Stimulated activated CD4-positive, alpha-beta T cell treated with anti-CD3 and anti-CD28 coated beads, Interleukin-4, amount 100 ng/mL, for 1 hour (primary cell): Measurements from ENCODE around the gene TTF1.

Source experiments
- DNase-seq: peaks from one replicate; pipeline ENCODE4 v3.0.0-alpha.2; 2020

TTF1 gene, protein sequence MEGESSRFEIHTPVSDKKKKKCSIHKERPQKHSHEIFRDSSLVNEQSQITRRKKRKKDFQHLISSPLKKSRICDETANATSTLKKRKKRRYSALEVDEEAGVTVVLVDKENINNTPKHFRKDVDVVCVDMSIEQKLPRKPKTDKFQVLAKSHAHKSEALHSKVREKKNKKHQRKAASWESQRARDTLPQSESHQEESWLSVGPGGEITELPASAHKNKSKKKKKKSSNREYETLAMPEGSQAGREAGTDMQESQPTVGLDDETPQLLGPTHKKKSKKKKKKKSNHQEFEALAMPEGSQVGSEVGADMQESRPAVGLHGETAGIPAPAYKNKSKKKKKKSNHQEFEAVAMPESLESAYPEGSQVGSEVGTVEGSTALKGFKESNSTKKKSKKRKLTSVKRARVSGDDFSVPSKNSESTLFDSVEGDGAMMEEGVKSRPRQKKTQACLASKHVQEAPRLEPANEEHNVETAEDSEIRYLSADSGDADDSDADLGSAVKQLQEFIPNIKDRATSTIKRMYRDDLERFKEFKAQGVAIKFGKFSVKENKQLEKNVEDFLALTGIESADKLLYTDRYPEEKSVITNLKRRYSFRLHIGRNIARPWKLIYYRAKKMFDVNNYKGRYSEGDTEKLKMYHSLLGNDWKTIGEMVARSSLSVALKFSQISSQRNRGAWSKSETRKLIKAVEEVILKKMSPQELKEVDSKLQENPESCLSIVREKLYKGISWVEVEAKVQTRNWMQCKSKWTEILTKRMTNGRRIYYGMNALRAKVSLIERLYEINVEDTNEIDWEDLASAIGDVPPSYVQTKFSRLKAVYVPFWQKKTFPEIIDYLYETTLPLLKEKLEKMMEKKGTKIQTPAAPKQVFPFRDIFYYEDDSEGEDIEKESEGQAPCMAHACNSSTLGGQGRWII

DNA sequence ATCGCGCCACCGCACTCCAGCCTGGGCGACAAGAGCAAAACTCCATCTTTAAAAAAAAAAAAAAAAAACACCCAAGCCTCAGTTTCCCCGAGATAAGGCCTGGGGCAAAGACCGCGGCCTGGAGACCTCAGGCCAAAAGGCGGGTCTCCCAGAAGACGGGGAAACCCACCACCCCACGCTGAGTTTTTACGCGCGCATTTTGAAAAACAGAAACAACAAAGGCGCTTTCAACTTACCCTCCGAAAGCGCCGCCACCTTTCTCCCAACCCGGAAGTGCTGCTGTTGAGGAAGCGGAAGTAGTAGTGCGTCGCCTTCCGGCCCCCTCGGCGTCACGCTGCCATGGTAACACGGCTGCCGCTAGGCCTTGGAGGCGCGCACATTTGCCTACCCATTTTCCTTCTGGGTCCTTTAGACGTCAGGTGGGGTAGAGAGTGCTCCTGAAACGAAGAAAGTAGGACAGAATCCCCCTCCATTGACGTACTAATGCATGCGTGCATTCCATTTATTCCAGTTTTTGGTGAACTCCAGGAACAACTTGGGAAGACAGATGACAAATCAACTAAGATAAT lies at the start of gene TTF1:
Gene TTF1 (minus strand): TSS at position 287 of the 569 bp plus-strand sequence. CDS start 4,019 bp downstream, outside the sequence.
- peak; percentile 94 for DNase-seq

DNA sequence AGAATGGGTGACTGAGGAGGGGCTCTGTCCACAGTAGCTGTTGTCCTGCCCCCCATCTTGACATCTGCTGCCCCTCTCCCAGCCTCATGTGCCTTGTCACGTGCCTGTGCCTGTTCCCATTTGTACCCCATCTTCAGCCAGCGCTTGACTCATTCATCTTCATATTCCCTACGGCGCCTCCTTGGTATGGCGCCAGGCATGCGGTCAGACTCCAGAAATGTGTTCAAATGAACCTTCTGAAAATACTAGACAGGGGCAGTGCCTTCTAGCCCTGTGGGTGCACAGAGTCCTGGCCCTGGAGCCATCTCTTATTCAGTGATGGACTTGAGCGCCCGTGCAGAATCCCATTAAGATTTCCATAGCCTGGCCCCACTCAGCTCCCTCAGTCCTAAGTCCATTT lies 49.6 kb upstream of the TTF1 start:
- DNase-seq: no peak

DNA sequence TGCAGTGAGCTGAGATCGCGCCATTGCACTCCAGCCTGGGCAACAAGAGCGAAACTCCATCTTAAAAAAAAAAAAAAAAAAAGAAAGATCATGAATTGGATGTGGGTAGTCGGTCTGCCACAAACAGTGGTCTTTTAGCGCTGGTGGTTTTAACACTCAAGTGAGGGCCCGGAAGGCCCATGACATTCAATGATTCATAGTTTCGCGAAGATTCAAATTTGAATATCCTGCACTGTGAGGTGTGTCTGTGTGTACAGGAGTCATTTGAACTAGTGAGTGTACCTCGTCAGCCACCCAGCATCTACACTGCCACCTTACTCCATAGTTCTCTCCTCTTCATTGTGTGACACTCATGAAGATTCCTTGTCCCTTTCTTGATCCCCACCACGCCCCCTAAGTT lies 44.6 kb upstream of the TTF1 start:
- DNase-seq: no peak

DNA sequence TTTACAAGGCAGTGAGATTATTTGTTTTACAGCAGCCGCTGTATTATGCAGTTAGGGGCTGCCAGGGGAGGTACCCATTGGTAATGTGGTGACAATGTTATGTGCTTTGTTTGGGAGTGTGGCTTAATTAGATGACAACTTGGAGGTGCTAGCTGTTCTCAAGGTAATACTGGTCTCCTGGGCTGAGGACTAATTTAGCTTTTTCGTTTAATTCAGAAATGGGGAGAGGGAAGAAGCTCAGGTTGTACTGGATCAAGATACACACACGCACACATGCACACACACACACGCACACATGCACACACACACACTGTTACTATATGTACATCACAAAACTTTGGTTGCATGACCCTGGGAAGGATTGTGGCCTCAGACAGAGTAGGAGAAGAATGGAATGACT lies 41.3 kb upstream of the TTF1 start:
- DNase-seq: no peak

DNA sequence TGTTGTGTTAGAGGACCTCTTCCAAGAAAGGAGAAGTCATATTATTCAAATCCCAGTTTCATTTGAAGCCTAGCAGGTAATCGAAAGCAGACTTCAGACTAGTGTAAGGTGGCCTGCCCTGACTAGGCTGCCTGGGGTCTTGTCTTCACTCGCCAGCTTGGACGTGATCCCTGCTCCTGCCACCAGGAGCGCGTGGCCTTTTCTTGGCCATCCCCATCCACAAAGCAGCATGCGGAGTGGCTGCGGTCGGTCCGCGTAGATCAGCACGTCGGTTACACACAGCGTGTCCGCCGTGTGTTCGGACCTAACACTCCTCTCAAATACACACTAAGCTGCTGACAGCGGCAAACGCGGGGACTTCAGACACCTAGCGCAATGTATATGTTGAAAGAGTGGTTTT lies 40.7 kb upstream of the TTF1 start:
- no peak for DNase-seq

DNA sequence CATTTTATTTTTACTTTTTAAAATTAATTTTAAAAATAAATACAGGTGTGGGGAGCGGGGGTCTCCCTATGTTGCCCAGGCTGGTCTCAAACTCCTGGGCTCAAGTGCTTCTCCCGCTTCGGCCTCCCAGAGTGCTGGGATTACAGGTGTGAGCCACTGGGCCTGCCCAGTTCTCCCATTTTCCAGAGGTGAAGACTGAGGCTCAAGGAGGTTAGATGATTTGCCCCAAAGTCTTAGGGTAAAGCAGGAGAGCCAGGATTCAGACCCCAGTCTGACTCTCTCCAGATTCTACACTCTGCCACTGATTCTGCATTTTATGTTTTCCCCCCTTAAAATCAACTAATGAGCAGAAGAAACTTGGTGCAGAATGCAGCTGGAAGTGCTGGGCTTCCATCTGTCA lies 40.2 kb upstream of the TTF1 start:
- DNase-seq: no peak

DNA sequence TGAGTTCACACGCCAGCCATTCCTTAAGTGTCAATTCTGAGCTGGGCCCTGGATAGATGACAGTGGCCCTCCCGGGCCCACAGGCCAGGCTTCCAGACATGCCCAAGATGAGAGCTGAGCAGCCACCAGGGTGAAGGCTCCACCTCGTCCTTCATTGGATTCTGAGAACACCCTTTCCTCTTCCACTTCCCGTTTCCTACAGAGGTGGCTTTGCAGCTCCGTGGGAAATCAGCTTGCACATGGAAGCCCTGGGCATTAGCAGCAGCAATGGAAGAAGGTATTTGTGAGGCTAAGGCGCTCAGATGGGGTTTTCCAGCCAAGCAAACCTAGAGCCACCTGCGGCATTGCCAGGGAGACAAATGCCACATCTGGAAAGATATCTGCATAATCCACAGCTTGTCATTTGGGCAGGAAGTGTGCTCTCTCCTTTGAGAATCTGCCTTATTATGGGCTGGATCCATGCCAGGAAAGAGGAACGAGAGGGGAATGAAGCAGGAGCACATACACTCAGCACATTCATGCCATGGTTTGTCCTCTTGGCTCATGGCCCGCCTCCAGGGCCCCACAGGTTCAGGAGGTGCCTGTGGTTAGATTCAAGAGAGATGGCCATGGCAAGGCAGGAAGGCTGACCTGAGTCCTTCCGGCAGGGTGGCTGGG lies 37.4 kb upstream of the TTF1 start:
- no peak for DNase-seq

DNA sequence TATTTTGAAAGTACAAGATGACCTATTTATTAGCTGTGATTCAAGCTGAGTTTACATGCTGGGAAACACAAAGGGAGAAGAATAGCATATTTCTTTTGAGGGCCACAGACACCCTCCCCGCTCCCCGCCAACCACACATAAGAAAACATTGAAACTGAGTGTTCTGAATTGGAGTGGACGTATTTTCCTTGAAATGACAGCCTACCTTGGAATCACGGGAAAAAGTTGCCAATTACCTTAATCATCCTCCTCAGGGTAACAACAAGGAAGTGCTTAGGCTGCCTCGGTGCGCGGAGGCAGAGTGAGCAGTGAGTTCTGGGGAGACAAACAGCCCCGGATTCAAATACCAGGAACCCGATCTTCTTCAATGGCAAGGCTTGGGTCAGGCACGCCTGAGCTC lies 34.8 kb upstream of the TTF1 start:
- no peak for DNase-seq

DNA sequence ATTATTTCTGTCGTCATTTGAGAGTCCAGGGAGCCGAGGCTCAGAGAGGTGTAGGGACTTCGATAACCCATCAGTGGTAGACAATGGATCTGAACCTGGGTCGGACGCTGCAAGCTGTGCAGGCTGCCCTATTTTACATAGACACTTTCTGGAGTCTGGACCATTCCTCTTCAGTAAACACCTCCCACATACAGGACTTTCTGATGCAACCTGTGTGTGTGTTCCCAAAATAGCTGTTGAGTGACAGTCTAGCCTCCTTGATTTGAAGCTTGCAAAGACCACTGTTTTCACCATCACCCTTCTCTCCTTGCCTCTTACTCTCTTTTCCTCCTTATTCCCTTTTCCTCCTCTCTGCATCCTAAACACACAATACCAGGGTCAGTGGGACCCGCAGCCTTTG lies 34.1 kb upstream of the TTF1 start:
- no peak for DNase-seq

DNA sequence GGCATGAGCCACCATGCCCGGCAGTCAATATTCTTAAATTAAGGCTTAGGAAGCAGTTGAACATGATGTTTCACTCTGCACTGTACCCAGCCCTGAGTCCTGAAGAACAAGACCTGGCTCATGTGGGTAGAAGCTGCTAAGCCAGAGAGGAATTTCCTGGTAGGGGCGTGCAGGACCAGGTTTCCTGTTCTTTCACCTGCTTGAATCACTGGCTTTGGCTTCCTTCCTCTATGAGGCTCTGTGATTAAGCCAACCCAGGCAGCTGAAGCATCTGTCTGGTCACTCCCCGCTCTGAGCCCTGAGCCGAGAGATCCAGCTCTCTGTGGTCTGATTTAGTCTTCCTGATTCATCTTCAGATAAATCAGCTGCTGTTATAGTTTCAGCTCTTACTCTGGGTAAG lies 32.5 kb upstream of the TTF1 start:
- DNase-seq: no peak

DNA sequence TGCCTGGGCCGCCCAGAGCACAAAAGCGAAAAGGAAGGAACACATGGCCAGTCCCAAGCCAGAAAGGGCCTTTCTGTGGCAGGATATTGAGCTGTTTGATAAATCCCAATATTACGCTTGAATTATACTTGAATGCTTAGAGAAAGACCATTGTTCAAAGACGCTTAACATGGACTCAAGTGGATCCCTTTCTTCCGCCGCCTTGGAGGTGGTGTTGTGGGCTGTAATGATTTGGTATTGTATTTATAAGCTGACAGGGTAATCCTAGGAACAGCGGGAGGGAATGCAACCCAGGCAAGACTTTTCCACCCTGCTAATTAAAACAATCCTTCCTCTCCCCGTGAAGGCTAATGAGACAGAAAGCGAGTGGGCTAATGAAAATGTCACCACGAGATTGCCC lies 28.2 kb upstream of the TTF1 start:
- no peak for DNase-seq

DNA sequence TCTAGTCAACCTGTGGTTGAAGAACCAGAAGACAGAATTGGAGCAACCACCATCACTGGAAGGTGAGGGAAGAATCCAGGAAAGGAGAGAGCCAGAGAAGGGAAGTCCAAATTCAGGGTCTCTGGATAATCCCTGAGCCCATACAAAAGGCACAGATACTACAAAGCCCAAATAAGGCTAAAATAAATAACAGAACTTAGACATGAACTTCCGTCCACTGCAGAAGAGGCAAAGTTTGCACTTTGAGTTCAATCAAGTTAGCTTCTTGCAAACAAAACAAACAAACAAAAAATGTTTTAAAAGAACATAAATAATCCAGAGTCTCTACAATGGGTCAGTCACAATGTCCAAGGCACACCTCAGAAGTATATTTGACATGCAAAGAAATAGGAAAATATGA lies 24.4 kb upstream of the TTF1 start:
- no peak for DNase-seq

DNA sequence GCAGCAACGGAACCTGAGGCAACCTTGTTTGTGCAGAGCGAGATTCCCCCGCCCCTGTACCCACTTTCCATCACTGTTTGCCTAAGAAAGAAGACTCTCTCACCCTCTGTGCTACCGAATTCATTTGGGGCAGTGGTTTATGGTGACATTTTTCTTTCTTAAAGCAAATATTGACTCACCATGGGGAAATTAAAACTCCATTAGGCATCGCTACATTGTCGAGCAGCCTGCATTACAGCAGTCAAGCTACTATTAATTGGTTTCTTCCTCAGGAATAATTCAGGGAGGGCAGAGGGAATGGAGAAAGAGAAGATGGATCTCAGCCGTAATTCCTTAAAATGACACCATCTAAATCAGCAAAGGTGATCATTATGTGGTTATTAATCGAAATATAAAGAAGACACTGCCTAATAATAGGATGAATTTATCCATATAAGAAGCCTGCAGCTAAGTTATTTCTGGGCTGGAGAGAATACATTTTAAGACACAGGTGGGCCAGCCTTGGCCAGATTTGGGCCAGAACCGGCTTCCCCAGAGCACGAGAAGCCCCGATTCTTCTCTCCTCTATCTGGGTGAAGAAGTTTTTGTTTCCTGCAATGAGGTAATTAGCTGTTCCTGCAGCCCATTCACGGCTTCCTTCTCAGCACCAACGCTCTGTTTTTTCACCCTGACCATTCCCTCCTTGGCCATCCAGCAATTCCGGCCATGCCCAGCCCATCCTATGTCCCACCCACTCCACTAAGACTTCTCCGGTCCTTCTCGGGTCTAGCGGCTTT lies 20.2 kb upstream of the TTF1 start:
- no peak for DNase-seq

DNA sequence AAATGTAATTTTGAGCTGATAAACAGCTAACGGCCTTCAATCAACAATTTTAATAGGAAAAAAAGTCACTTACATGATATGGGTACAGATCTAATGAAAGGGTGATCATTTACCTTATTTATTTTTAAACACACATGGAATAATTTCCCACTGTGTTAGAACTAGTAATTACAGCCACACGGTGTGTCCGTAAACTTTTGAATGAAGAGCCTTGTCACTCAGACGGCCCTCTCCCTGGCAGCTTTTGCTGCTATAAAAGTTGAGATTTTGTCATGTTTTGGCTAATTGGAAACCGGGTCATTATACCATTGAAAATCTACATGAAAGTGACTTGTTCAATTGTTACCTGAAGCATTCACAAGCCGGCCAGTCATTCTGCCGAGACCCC lies 19.0 kb upstream of the TTF1 start:
- DNase-seq: no peak

DNA sequence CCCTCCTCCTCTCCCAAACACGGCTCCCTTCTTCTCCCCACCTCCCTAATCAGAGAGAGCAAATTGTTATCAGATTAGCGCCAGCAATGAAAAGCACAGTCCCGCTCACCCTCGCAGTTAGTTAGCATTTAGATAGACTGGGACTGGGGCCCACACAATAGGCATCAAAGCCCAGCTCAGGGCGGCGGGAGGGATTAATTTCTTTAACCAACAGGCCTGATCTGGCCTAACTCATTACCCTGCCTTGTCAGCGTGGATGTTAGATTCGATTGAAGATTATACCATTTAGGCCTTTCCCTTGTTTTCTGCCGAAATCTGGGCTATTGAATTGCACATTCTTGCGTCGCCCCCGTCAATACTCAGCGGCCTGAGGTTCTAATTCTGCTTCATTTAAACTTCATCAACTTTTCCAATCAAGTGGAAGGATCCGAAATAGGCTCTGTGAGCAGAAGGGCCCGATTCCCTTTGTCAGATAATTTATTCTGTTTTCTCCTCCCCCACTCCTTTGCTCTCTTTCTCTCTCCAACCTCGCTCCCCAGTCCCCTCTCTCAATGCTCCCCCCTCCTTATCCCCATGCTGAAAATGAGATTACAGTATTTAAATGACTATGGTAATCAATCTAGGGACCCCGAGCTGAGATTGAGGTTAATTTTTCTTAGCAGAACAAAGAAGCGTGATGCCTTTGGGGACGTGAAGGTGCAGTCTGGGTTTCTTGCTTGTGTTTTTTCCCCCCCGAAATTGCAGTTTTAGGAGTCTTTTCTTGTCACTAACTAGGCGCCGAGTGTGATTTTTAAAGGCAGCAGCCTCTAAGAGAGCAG lies 18.4 kb upstream of the TTF1 start:
- no peak for DNase-seq

DNA sequence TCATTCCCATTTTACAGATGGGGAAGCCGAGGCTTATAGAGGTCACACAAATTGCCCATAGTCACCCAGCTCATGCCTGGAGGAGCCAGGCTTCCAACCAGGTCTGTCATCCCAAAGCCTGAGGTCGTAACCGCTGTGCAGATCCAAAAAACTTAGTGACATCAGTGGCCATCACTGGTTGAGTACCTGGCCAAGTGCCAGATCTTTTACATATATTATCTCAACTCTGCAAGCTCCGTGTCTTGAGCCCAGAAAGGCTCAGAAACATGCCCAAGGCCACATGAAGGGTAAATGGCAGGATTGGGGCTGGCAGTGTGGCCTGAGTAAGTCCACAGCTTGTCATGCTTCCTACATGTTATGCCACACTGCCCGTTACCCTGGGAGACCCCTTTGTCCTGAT lies 16.9 kb upstream of the TTF1 start:
- no peak for DNase-seq

DNA sequence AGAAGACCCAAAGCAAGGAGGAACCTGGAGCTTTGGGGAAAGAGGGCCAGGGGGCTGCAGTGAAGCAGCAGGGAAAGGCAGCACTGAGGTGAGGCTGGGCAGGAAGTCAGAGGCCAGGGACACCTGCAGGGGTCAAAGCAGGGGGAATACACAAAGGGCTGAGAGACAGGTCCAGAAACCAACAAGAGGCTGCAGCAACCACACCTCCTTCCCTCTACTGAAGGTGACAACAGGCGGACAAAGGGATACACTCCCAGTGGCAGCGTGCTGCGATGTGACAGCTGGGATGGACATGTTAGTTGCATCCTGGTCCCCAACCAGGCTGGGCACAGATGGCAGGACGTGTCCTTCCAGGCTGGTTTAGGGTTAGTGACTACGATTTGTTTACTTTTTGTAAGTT lies 15.9 kb upstream of the TTF1 start:
- DNase-seq: no peak

DNA sequence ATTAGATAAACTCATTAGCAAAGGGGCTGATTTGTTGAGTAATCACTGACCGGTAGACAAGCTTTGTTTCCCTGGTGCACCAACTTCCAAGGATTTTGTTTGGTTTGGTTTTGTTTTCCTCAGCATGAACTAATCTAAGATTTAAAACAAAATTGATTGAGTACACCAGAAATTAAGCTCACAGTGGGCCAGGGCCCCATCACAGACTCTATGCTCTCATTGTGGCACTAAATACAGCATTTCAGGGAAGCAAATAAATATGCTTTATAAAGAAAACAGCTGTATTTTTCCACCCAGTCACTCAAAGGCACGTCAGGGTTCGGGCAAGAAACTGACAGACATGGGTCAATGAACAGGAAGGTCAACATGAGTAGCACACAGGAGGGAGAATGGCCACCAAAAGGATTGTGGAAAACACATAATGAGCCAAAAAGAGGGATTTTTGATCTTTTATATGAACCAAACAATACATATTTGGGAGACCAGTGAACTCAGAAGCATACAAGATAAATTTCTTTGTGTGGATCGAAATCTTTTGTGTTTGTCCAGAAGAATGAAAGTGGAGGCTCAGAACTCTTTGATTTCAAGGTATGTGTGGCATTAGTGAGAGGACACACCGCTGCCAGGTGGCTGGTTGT lies 12.2 kb upstream of the TTF1 start:
- no peak for DNase-seq

DNA sequence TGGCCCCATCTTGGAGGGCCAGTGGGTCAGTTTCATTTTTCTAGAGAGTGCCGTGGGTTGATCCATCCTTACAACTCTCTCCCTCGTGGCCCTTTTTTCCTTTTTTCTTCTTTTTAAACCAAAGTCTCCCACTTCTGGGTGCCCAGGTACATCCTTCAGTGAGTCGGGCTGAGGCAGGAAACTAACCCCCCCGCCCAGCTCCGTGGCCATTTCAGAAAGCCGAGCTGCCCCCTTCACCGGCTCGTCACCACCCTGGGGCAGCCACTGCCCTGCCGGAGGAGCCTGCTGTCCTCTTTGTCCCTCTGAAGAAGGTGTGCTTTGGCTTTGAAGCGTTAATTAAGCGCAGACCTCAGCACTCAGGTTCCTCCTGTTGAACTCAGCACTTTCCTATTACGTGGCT lies 8.5 kb upstream of the TTF1 start:
- no peak for DNase-seq

DNA sequence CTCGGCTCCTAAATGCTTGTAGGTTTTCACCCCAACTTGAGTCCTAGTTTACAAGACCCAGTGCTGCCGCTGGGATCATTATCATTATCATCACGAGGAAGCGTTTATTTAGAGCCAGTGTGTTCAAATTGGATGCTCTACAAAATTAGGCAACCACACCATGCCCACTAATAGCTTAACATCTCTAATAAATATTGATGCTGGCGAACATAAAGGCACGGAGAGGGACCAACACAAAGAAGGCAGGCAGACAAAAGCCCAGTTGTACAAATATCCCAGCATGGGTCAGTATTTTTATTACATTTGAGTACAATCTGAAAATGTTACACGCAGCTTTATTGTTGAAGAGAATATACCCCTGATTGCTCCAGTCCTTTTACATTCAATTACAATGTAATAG lies 8.1 kb upstream of the TTF1 start:
- DNase-seq: no peak

DNA sequence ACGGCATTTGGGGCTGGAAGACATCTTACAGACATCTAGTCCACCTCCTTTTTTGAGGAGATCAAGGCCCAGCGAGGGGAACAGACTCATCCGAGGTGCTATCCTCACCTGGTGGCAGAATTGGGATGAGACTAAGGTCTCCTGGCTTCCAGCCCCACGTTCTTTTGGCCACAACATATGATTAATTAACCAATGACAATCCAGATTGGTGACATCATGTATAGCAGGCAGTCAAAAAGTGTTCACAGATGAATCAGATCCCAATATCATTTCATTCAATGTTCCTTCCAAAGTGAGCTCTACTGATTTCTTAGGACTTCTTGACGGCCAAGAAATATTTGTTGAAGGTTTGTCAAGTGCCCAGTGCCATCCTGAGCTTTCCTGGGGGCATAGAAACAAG lies 7.3 kb upstream of the TTF1 start:
- no peak for DNase-seq
